Stimulated activated CD4-positive, alpha-beta T cell treated with anti-CD3 and anti-CD28 coated beads, Interleukin-15, amount 100 ng/mL, for 1 hour (primary cell): ENCODE data around the gene LGALS12.
"Not testable (repeated sequence)": the region's sequence is repeated elsewhere in the genome, so short reads cannot be mapped to it uniquely, and the experiment has no call there.

Source experiments
- DNase-seq, 2 donors: peaks; one replicate each; pipeline ENCODE4 v3.0.0-alpha.2; 2020; ENCODE audit warnings: low read depth in 1 of 2, low spot score in 1 of 2

Gene LGALS12

DNA sequence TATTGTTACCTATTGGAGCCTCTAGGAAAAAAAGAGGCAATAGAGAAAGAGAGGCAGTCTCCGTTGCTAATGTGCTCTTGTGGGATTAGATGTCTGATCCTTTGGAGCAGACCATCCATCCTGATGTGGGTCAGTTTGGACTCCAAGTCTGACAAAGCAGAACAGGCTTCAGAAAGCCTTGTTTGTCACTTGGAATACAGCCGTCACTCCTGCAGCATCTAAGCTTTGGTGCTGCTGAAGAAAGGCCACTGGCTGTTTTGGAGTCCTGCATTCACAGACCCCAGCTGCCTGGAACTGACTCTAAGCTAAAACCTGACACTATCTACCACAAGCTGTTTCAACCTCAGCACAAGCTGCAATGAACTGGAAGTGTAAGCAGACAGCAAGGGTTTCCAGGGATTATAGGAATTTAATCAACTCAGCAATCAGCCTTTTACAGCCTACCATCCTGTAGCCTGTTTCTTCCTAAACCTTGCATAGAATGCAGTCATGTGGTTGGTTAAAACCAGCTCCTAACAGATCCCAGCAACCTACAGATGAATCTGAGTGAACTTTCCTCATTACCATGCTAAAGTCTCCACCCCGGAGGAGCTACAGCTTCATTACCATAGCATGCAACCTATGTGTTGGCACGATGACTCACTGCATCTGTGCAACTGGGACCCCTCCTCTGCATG, 27.1 kb downstream of the LGALS12 start:
- no peak for DNase-seq

DNA sequence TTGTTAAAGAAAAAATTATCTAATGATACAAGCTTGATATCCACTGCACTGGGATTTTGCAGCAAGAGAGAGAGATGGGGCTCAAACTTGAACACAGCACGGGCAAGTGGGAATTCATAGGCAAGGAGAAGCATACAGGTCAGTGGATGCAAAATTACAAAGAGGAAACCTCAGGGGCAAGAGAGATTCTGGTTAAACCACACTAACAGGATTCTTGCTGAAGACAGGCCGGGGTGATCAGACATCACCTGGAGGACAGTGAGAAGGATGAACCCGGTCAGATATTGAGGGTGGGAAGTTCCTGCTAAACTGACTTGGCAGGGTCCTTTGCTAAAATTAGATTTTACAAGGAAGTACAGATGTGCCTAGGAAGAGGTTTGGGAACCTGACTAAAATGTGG, 28.2 kb downstream of the LGALS12 start:
- DNase-seq = no peak

DNA sequence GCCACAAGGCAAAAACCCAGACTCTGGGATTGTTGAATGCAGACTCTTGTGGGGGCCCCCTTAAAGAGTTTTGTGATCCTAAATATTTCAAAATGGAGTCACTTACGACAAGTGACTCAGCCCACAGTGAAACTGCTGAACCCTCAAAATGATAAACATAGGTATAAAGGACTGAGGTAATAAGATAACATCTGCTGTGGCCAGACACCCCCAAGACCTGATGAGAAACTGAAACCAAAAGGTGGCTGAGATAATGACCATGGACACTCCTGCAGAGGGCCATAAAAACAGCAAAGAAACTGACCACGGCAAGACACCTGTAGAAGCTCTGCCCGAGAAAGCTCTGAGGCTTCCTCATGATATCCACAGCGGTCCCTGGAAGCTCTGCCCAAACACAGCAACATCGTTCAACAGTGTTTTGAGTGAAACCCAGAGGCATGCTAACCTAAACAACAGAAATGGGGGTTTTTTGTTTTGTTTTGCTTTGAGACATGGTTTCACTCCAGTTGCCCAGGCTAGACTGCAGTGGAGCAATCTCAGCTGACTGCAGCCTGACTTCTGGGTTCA, 29.1 kb downstream of the LGALS12 start:
- no peak for DNase-seq

DNA sequence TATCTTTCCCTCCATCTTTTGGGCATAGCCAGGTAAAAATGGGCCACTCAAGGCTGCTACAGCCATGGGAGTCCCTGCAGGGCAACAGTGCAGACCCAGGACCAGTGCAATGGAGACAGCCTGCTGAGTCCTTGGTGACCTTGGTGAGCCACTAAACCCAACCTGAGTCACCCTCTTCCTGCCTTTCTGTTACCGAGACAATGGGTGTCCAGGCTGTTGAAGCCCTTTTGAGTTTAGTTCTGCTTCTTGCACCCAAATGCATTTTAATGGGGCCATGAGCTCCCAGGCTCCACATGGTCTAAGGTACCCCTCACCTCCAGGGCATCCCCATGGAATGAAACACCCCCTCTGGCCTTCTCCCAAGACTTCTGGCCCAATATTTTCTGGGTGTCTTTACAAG, 29.9 kb downstream of the LGALS12 start:
- DNase-seq = no peak

DNA sequence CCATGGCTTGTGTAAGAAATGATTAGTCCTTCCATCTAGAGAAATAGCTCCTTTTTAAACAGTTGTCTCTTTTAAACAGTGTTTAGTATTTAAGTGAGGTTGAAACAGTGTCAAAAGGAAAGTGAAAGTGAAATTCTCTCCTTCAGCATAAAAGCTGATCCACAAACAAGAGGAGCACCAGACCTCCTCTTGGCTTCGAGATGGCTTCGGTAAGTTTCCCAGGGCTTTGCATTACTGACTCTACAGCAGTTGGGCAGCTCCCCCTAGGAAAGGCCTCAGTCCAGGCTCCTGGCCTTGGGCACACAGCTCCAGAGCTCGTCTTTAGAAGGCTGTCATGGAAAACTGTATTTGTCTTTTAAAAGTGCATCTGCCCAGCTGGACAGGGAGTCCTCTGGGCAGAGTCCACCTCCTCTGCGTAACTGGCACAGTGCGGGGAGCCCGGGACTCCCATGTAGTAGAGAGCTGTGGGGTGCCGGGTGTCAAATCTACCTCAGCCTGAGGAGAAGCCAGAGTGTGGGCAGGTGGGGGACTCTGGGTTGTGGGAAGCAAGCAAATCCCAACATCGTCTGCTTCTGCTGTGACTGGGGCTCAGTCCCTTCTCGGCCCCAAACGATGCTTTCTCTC, 30.9 kb downstream of the LGALS12 start, which contains the start of gene PLAAT4:
TSS of gene PLAAT4 (plus strand) at position 140 of the 624 bp plus-strand sequence. CDS start at position 201, 61 bp downstream.
- DNase-seq = no peak

DNA sequence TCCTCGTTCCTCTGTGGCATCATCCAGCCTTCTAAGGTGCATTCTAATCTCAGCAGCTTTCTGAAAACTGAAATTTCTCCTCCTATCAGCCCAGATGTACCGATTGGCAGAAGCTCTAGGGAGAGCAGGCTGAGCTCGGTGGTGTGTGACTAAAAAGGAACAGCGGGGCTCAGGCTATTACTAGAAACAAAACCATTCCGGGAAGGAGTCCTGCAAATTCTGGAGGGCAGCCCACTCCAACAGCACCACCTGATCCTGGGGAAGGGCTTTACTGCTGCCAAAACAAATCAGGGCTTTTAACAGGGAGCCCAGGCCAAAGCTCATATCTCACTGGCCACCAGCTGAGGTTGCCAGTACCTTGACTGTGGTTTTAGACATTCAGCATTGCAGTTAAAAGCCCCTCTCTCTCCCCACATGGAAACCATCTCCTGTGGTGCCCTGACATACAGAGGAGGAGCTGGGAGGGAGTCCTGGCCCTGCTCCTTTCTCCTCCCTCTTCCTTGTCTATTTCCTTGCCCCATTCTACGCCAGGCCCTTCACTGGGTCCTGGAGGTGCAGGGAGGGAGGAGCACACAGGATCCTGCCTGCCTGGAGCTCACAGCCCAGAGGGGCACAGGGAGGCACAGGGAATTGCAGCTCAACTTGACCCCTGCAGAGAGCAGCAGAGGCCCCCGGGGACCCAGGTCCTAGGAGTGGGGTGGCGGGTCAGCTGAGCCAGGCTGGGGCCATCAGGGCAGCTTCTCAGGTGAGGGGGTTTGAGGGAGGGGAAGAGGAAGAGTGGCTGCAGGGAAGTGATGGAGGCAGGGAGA, 31.6 kb downstream of the LGALS12 start:
- no peak for DNase-seq

DNA sequence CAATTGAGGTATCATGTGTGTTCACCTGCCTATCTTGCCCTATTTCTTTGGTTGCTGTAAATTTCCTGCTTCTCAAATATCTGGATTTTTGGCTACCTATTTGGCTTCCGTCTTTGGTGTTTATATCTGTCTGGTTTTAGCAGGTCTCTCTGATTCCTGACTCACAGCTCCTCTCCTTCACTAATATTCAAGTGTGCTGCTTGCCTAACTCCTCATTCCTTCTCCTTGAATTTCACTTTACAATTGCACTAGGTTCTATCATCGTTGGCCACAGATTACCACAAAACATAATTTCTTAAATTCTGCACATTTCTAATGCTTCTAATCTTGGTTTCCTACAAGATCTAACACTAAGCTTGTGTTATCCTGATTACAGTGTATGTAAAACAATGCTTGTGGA, 36.6 kb downstream of the LGALS12 start:
- not testable (repeated sequence) for DNase-seq

DNA sequence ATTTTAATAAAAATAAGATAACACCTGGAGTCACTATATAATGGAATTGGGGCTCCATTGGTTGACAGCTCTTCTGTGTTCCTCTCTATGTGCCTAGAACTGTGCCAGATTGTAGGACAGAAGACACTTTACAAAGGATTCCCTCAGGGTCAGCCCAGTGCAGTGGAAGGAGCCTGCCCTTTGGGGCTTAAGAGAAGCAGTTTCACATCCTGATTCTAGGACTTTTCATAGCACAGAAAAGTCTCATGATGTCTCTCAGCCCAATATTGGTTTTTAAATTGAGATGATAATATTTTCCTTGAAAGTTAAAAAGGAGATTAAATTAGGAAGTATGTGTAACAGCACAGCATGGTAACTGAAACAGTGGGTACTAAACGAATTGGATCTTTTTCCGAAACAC, 37.8 kb downstream of the LGALS12 start:
- DNase-seq = no peak

DNA sequence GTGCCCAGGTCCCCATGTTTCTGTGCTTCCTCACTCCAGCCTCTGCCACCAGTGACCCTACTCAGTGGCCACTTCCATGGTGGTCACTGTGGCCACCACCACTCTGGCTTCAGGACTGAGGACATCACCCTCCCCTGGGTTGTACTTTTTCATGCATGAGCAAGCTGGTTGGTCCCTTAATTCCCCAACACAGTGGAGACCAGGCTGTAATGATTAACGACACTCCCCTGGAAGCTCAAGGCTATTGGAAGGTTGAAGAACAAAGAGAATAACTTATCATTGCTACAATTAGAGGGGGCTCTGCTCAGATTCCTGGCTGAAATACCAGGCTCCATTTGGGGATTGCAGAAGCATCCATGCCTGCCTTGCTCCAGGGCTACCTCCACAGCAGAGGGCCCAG, 41.2 kb downstream of the LGALS12 start:
- DNase-seq = no peak

DNA sequence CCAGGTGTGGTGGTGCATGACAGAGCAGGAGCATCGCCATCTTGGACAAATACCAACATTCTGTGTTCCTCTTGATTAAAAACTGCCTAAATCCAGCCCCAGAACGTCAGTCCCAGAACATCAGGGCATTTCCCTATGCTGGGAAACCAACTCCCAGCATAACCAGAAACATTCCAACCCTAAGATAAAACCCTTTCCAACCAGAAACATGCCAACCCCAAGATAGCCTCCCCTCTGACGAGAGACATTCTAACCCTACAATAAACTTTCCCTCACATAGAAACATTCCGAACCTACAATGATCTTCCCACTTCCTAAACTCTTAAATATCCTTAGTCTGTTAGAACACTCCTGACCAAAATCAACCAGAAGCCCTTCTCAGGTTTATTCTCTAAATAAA, 42.3 kb downstream of the LGALS12 start:
- DNase-seq = no peak

DNA sequence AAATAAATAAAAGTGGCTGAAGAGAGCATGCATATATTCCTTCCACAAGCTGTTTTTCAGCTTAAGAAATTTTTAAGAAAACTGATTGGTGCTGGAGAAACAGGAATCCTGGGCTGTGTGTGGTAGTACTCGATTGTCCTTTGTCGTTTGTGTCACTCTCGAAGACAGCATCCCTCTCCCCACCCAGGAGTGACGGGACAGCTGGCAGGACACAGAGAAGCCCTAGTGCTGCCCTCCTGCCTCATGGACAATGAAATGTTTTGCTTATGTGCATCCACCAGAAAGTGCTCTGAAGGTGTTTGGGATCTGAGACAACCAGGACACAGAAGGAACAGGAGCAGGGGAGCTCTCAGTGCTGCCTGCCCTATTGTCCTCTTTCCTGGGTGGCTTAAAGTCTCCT, 43.5 kb downstream of the LGALS12 start:
- no peak for DNase-seq

DNA sequence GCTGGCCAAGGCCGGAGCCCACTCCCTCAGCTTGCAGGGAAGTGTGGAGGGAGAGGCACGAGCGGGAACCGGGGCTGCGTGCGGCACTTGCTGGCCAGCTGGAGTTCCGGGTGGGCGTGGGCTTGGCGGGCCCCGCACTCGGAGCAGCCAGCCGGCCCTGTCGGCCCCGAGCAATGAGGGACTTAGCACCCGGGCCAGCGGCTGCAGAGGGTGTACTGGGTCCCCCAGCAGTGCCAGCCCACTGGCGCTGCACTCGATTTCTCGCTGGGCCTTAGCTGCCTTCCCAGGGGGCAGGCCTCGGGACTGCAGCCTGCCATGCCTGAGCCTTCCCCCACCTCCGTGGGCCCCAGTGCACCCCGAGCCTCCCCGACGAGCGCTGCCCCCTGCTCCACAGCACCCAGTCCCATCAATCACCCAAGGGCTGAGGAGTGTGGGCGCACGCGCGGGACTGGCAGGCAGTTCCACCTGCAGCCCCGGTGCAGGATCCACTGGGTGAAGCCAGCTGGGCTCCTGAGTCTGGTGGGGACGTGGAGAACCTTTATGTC, 44.3 kb downstream of the LGALS12 start:
- not testable (repeated sequence) for DNase-seq

DNA sequence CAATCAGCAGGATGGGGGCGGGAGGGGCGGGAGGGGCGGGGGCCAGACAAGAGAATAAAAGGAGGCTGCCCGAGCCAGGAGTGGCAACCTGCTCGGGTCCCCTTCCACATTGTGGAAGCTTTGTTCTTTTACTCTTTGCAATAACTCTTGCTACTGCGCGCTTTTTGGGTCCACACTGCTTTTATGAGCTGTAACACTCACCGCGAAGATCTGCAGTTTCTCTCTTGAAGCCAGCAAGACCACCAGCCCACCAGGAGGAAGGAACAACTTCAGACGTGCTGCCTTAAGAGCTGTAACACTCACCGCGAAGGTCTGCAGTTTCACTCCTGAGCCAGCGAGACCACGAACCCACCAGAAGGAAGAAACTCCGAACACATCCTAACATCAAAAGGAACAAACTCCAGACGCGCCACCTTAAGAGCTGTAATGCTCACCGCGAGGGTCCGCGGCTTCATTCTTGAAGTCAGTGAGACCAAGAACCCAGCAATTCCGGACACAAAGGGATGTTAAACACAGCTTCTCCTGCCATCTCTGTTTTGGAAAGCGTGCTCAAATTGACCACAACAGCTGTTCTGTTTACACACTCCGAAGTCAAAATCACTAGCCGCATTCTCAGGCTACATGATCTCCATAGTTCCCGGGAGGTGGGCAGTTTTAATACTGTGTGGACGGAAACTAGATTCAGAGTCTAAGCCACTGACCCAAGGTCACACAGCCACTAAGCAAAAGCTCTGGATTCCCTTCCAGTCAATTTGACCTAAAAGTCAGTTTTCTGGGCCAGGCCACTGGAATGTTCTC, 45.4 kb downstream of the LGALS12 start:
- no peak for DNase-seq

DNA sequence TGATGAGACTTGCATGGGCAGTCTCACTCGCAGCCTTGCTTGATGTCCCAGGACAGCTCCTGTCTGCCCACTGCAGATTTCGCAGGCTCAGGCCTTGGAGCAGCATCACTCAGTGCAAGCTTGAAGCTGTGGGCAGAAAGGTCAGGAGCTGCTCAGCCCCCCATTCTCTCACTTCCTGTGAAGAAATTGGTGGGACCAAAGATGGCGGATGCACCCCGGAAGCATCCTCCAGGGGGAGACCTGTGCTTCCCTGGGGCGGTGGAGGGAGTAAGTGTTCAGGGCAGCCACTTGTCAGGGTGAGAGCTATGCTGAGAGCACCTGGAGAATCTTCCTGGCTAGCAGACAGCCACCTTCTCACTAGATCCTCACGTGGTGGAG, 46.0 kb downstream of the LGALS12 start:
- DNase-seq = no peak

DNA sequence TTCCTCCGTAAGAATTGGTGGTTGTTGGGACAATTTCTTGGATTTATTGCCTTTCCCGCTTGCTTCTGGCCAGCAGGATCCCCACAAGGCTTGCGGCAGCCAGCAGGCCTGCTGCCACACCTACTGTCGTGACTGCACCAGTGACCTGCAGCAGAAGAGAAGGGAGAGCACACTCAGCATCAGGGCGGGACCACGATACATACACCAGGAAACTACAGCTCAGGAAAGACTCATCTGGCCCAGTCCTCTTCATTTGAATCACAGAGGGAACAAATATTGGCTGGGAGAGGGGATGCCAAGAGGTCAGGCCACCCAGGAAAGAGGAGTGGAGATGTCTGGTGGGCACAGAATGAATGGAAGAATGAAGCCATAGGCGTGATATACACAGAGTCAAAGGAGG, 47.0 kb downstream of the LGALS12 start:
- DNase-seq = no peak

DNA sequence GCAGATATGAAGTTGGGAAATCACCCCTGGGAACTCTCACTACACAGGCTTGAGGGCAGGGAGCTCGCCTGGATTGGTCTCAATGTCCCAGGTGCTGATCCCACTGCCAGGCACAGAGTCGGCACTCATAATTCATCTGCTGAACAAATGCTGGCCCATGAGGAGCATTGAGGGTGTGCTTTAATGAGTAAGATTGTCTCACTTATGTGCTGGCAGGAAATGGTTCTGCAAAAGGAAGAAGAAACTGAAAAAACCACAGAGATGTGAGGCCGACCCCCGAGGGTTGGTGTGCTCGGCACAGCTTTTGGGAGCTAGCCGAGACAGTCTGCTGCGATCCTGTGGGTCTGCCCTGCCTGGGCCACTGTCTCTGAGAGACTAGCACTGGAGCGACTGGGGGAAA, 47.9 kb downstream of the LGALS12 start:
- DNase-seq = no peak

DNA sequence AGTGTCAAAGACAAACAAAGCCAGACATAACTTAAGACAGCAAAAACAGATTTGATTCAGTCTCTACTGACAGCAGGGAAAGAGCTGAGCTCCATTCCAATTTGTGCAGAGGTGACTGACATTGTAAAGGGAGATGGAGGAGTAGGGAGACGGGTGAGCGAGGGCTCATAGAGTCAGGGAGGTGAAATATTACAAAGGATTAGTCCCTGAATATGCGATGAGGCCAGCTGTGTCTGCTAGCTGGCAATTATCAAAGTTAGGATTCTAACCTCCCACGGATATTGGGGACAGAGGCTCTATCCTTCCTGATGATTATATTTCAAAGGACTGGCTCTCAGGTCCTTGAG, 49.0 kb downstream of the LGALS12 start:
- DNase-seq = no peak

DNA sequence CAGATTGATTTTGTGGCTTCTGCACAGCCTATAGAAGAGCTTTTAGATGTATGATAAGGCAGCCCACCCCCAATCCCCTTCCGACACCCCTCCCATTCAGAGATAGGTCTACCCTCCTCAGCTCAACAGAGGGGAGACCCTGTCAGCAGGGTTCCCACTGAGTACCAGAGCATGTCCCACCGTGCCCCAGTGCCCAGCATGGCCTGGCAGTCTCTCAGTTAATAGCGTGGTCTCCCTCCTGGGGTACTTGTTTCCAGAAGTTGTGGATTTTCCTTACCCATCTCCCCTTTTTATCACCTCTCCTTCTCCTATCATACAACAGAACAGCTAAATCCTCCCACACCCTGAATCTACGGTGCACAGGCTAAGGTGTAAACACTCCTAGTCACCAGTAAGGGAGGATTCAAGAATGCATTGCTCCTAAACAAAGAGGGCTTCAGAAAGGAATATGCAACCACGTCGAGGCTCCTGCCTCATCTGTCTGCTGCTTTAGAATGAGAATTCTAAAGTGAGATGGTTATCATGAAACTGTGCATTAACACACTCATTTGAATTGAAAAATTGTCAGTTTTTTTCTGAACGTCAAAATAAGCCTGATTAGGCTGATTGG, 50.6 kb downstream of the LGALS12 start:
- DNase-seq = no peak

DNA sequence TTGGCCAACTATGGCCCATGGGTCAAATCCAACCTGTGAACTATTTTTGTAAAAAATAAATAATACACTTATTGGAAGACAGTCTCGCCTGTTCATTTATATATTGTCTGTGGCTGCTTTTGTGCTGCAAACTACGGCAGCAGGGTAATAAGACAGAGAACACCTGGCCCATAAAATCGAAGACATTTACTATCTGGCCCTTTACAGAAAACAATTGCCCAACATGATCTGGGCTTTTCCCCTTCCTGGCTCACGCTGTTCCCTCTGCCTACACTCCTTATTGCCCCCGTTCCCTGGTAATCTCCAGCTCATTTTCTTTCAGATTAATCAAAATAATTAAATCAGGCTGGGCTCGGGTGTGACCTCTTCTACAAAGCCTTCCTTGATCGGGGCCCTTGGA, 51.7 kb downstream of the LGALS12 start:
- DNase-seq = no peak

DNA sequence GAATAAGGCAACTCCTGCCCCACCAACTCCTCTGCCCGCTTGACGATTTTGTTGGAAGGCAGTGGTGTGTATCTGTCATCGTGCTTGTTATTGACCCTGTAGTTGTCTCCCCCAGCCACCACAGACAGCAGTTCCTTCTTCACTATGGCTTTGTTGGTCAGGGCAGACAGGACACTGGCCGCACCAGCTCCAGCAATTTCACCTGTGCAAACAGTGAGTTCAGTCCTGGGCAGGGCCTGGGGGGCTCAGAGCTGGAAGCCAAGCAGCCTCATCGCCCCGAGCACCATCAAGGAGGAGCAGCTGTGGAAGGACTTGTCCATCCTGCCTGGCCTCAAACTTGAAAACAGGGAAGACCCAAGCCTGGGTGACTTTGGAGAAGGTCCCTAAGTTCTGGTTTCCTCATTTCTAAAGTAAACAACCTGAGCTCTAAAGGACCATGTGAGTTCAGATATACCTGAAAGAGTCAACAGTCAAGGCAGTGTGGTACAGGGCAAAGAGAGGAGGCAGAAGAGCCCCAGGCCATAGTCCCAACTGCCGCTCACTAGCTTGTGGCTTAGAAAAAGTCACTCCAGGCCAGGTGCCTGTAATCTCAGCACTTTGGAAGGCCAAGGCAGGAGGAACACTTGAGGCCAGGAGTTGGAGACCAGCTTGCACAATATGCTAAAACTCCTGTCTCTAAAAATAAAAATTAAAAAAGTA, 52.7 kb downstream of the LGALS12 start:
- DNase-seq = no peak
